Activated T-cell treated with anti-CD3 and anti-CD28 coated beads for 1 hour (primary cell): ENCODE measurements around the gene GGA3.
"Not testable (repeated sequence)": the region's sequence is repeated elsewhere in the genome, so short reads cannot be mapped to it uniquely, and the experiment has no call there.

Experiments used
- DNase-seq: peaks from one replicate; pipeline ENCODE4 v3.0.0-alpha.2; 2020; ENCODE audit warnings: low read depth

Gene GGA3

GRCh38 chr17:75261336-75262111 lies at the start of gene GGA3, which contains the start of gene MRPS7:
TSS of gene GGA3 (minus strand) at chr17:75261606. CDS start at chr17:75261587, 19 bp downstream.
TSS of gene MRPS7 (plus strand) at chr17:75261879. CDS start at chr17:75261901, 22 bp downstream.
- DNase-seq = peak; percentile 97

GRCh38 chr17:75308732-75309629 lies 47.6 kb upstream of the GGA3 start:
- DNase-seq = no peak

- no peak for DNase-seq
Observed at GRCh38 chr17:75307957-75308731, 46.7 kb upstream of the GGA3 start.

GRCh38 chr17:75301502-75302206 lies 40.2 kb upstream of the GGA3 start:
- DNase-seq = no peak

GRCh38 chr17:75301049-75301448 lies 39.6 kb upstream of the GGA3 start:
- no peak for DNase-seq

- DNase-seq = no peak
Observed at GRCh38 chr17:75300280-75300679, 38.9 kb upstream of the GGA3 start.

GRCh38 chr17:75295201-75296158 lies 34.1 kb upstream of the GGA3 start:
- DNase-seq = no peak

- not testable (repeated sequence) for DNase-seq
Observed at GRCh38 chr17:75292810-75293448, 31.5 kb upstream of the GGA3 start.

- DNase-seq = peak; percentile 39
Observed at GRCh38 chr17:75289832-75290337, 28.5 kb upstream of the GGA3 start.

GRCh38 chr17:75289115-75289831 lies 27.9 kb upstream of the GGA3 start, which contains the start of gene SLC25A19:
TSS of gene SLC25A19 (minus strand) at chr17:75289433. CDS start at chr17:75286764, 2,669 bp downstream.
- peak; percentile 87 for DNase-seq

- DNase-seq = no peak
Observed at GRCh38 chr17:75288770-75289114, 27.3 kb upstream of the GGA3 start.

- DNase-seq = no peak
Observed at GRCh38 chr17:75288359-75288758, 27.0 kb upstream of the GGA3 start.

GRCh38 chr17:75287221-75287620 lies 25.8 kb upstream of the GGA3 start:
- DNase-seq = no peak

- DNase-seq = no peak
Observed at GRCh38 chr17:75285123-75285522, 23.7 kb upstream of the GGA3 start.

- DNase-seq = not testable (repeated sequence)
Observed at GRCh38 chr17:75280189-75280588, 18.8 kb upstream of the GGA3 start.

- no peak for DNase-seq
Observed at GRCh38 chr17:75277664-75278071, 16.3 kb upstream of the GGA3 start.

GRCh38 chr17:75273977-75274708 lies 12.7 kb upstream of the GGA3 start:
- DNase-seq = no peak

- no peak for DNase-seq
Observed at GRCh38 chr17:75272848-75273184, 11.4 kb upstream of the GGA3 start.
